Measurements from ENCODE around the gene ATG4B.

The ATG4B gene

GRCh38 chr2:241719093-241719492 lies 81.6 kb downstream of the ATG4B start:
- intact Hi-C loops (cut with DNase I), result no loop called here
- no peak for DNase-seq

GRCh38 chr2:241720099-241720498 lies 82.6 kb downstream of the ATG4B start:
- intact Hi-C loops (cut with DNase I), result no loop called here

GRCh38 chr2:241720560-241720959 lies 83.1 kb downstream of the ATG4B start:
- DNase-seq, result no peak
- intact Hi-C loops (cut with DNase I), result no loop called here

More at GRCh38 chr2:241720099-241720498, 82.6 kb downstream of the ATG4B start:
- DNase-seq, result no peak

GRCh38 chr2:241721852-241722251 lies 84.4 kb downstream of the ATG4B start:
- DNase-seq, result no peak
- intact Hi-C loops (cut with DNase I), result no loop called here

GRCh38 chr2:241722896-241723454 lies 85.5 kb downstream of the ATG4B start:
- intact Hi-C loops (cut with DNase I), result no loop called here
- DNase-seq, result no peak

Measured in head of caudate nucleus (tissue), 42 donors.